SHP77 treated with DMSO at 0.1 percent for 48 hours (cell line): ENCODE measurements around the gene CASTOR2.
"Not testable (repeated sequence)": the region's sequence is repeated elsewhere in the genome, so short reads cannot be mapped to it uniquely, and the experiment has no call there.

ENCODE experiments used
- DNase-seq: peaks from one replicate; lab custom pipeline; 2025; lab: John Stamatoyannopoulos, UW

CASTOR2 gene

GRCh38 chr7:75050501-75050900 lies 86.0 kb downstream of the CASTOR2 start:
- no peak for DNase-seq

GRCh38 chr7:75054744-75055143 lies 90.2 kb downstream of the CASTOR2 start:
- DNase-seq = no peak

- DNase-seq = no peak
These were observed 90.7 kb downstream of the CASTOR2 start for GRCh38 chr7:75055155-75055554.

- no peak for DNase-seq
These were observed 91.6 kb downstream of the CASTOR2 start for GRCh38 chr7:75055830-75056772.

GRCh38 chr7:75058406-75058805 lies 93.9 kb downstream of the CASTOR2 start:
- DNase-seq = no peak

GRCh38 chr7:75064291-75064690 lies 99.8 kb downstream of the CASTOR2 start:
- no peak for DNase-seq

- DNase-seq = no peak
These were observed 100.3 kb downstream of the CASTOR2 start for GRCh38 chr7:75064801-75065200.

- DNase-seq = no peak
These were observed 102.0 kb downstream of the CASTOR2 start for GRCh38 chr7:75066521-75066920.

GRCh38 chr7:75072981-75073283 lies 108.4 kb downstream of the CASTOR2 start:
- no peak for DNase-seq

GRCh38 chr7:75074262-75074641 lies 109.7 kb downstream of the CASTOR2 start:
- DNase-seq = not testable (repeated sequence)
